Transverse colon (tissue), 4 donors: Measurements from ENCODE around the gene PAWR. TPM values are rescaled to one million over a fixed set of nuclear protein-coding genes. Genes with fewer than 3 reads are reported as not detected.

Experiments
- DNase-seq: peaks from one replicate; pipeline ENCODE4 v3.0.0-alpha.2; 2019
- H3K27ac ChIP-seq, 4 donors: fragments of 200-600 bp; sonication (generic); 2 replicates each; pipeline ENCODE4 v1.5.1; 2016 to 2018; ENCODE audit warnings: inconsistent platforms in 4 of 4
- H3K27me3 ChIP-seq: fragments of 200-600 bp; sonication (generic); 2 replicates; pipeline ENCODE4 v1.5.1; 2017; ENCODE audit warnings: inconsistent platforms
- H3K36me3 ChIP-seq, 4 donors: fragments of 200-600 bp; sonication (generic); 2 replicates each; pipeline ENCODE4 v1.5.1; 2017 to 2019; ENCODE audit warnings: inconsistent platforms in 4 of 4
- H3K4me1 ChIP-seq, 4 donors: fragments of 200-600 bp; sonication (generic); 2 replicates each; pipeline ENCODE4 v1.5.1; 2017 to 2020; ENCODE audit warnings: inconsistent platforms in 4 of 4
- H3K4me3 ChIP-seq, 4 donors: fragments of 200-600 bp; sonication (generic); 1 replicate in 1 of 4; 2 replicates in 3 of 4; pipeline versions ENCODE4 v1.5.1 to v1.6.1; 2017 to 2019; ENCODE audit warnings: inconsistent platforms in 4 of 4
- H3K9me3 ChIP-seq, 2 donors: fragments of 200-600 bp; sonication (generic); 2 replicates each; pipeline ENCODE4 v1.5.1; 2017 to 2019; ENCODE audit warnings: inconsistent platforms in 2 of 2
- EP300 ChIP-seq: sonication (generic); formaldehyde crosslinking; IDR thresholded peaks from one replicate; pipeline ENCODE4 v1.6.1; 2017; ENCODE audit warnings: antibody characterized with exemption, low read depth
- POLR2A ChIP-seq: fragments of 450-650 bp; IDR thresholded peaks from one replicate; pipeline ENCODE4 v1.6.1; 2016; ENCODE audit warnings: antibody characterized with exemption, mild to moderate bottlenecking, moderate library complexity
- POLR2AphosphoS5 ChIP-seq, 3 donors: sonication (generic); formaldehyde crosslinking; IDR thresholded peaks; one replicate each; pipeline ENCODE4 v1.6.1; 2016; ENCODE audit warnings: antibody characterized with exemption in 3 of 3
- WGBS, 2 donors: methylation state at CpG; one replicate each; pipeline ENCODE4 v1.1.5; 2018; ENCODE audit warnings: low coverage in 1 of 2; 5-methylcytosine and 5-hydroxymethylcytosine counted together
- in situ Hi-C, 4 donors: fragments of 200-750 bp; cut with MboI; loops; one replicate each; pipeline versions ENCODE4 v1.15.0 to v1.15.1; 2017; ENCODE audit warnings: low sequenced_read_pairs in 3 of 4, low pct_ligation_motif_present in 1 of 4, low pct_unique_long_range_greater_than_20kb in 1 of 4
- intact Hi-C: fragments of 100-400 bp; cut with DNase I; formaldehyde crosslinking; loops from one replicate; pipeline ENCODE4 v1.15.1; 2023; ENCODE audit warnings: low total_unique reads
- total RNA-seq, 4 donors: library from RNA; depleted of rRNA; stranded (reverse); fragments of >200 nt; gene quantifications; one replicate each; pipeline ENCODE4 v1.1.0, GENCODE V29; 2016
- TF ChIP-seq, protein P1 (sequence below), 5 experiments: fragments of 200-600 bp in 3 of 5; fragments of 450-650 bp in 2 of 5; sonication (generic) in 3 of 5; IDR thresholded peaks; 1 replicate in 2 of 5; 2 replicates in 3 of 5; pipeline ENCODE4 v1.5.1; 2016 to 2017; ENCODE audit warnings: antibody characterized with exemption in 5 of 5, inconsistent platforms in 3 of 5, mild to moderate bottlenecking in 2 of 5, moderate library complexity in 1 of 5

The PAWR gene
- total RNA-seq, 4 donors from 2014 or later = 82.3 to 188 (median 115) TPM

GRCh38 chr12:79706676-79707075 lies 15.9 kb upstream of the PAWR start:
- TF ChIP-seq, protein P1, sequence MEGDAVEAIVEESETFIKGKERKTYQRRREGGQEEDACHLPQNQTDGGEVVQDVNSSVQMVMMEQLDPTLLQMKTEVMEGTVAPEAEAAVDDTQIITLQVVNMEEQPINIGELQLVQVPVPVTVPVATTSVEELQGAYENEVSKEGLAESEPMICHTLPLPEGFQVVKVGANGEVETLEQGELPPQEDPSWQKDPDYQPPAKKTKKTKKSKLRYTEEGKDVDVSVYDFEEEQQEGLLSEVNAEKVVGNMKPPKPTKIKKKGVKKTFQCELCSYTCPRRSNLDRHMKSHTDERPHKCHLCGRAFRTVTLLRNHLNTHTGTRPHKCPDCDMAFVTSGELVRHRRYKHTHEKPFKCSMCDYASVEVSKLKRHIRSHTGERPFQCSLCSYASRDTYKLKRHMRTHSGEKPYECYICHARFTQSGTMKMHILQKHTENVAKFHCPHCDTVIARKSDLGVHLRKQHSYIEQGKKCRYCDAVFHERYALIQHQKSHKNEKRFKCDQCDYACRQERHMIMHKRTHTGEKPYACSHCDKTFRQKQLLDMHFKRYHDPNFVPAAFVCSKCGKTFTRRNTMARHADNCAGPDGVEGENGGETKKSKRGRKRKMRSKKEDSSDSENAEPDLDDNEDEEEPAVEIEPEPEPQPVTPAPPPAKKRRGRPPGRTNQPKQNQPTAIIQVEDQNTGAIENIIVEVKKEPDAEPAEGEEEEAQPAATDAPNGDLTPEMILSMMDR (IDR thresholded peaks at IDR 0.05) = no peak
- TF ChIP-seq POLR2AphosphoS5 (IDR thresholded peaks at IDR 0.05) = no peak
- TF ChIP-seq EP300 = no peak
- DNase-seq = no peak
- Histone ChIP-seq H3K9me3 (no peaks in the 10 kb centered on the region), H3K27ac (no peak overlapping the region), H3K4me3 (no peak overlapping the region), H3K36me3 (no peaks in the 10 kb centered on the region), H3K27me3 (no peaks in the 10 kb centered on the region), H3K4me1 (no peaks in the 10 kb centered on the region)
- in situ Hi-C loops (no loop called here), intact Hi-C loops (no loop called here)
- 71 to 93% methylated on average over 2 to 3 of the region's 3 CpGs for WGBS, 2 donors

- TF ChIP-seq, protein P1 (IDR thresholded peaks at IDR 0.05) = no peak
- no peak for TF ChIP-seq POLR2A
- no peak for TF ChIP-seq EP300
- no peak for TF ChIP-seq POLR2AphosphoS5 (IDR thresholded peaks at IDR 0.05)
- no peaks in the 10 kb centered on the region for H3K36me3 ChIP-seq
- no peak overlapping the region for H3K27ac ChIP-seq
- H3K4me1 ChIP-seq = no peaks in the 10 kb centered on the region
- H3K4me3 ChIP-seq = no peak overlapping the region
- intact Hi-C loops = no loop called here
- no peaks in the 10 kb centered on the region for H3K27me3 ChIP-seq
- no peak for DNase-seq
- H3K9me3 ChIP-seq = no peaks in the 10 kb centered on the region
- in situ Hi-C loops = no loop called here
These were observed 15.4 kb upstream of the PAWR start for GRCh38 chr12:79706156-79706555.

DNA sequence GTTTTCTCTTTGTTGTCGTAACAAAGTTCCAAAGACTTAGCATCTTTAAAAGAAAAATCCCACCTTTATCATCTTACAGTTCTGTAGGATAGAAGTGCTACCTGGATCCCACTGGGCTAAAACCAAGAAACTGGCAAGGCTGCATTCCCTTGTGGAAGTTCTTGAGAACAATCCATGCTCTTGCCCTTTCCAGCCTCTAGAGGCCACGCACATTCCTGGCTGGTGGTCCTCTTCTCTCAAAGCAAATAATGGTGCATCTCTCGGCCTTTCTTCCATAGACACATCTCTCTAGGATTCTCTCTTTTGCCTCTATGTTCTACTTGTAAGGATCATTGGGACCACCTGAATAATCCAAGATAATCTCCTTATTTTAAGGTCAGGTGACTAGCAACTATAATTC lies 8.2 kb upstream of the PAWR start:
- in situ Hi-C loops = loop anchor here in 1 of 4 donors (25.0 kb wide), 1 partner anchor 287 kb away; no protein-coding TSS in a partner anchor
- Histone ChIP-seq H3K9me3 (no peaks in the 10 kb centered on the region), H3K4me3 (no peak overlapping the region), H3K36me3 (no peaks in the 10 kb centered on the region), H3K27ac (no peak overlapping the region), H3K4me1 (no peaks in the 10 kb centered on the region), H3K27me3 (no peaks in the 10 kb centered on the region)
- TF ChIP-seq, protein P1 (IDR thresholded peaks at IDR 0.05) = no peak
- TF ChIP-seq EP300 = no peak
- TF ChIP-seq POLR2AphosphoS5 (IDR thresholded peaks at IDR 0.05) = no peak
- TF ChIP-seq POLR2A = no peak
- intact Hi-C loops = no loop called here
- DNase-seq = no peak
- 81 to 93% methylated on average over 3 of the region's 3 CpGs for WGBS, 2 donors

DNA sequence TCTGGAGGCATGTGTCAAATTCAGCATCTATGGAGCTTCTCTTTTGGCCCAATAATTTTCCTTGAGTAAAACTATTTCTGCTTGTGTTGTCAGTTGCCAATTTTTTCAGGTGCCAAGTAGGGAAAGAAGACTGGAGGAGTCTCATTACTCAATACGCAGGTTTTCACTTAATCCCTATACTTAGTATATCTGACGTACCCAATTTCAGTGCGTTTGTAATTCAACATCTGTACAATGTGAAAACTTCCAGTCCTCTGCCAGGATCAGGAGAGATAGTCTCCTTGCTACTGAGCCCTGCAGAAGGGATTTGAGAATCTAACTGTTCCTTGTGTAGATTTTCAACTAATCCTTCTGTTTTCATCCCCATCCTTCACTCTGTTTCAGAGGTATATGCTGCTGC lies 5.7 kb upstream of the PAWR start:
- peaks cover 0 to 22% (median 12%) of the 10 kb centered on the region in 4 donors for H3K4me1 ChIP-seq
- 87 to 94% methylated on average over 3 of the region's 3 CpGs for WGBS, 2 donors
- no peak for TF ChIP-seq POLR2A
- TF ChIP-seq EP300 = no peak
- TF ChIP-seq, protein P1 (IDR thresholded peaks at IDR 0.05) = no peak
- TF ChIP-seq POLR2AphosphoS5 (IDR thresholded peaks at IDR 0.05) = no peak
- intact Hi-C loops = no loop called here
- H3K9me3 ChIP-seq = no peaks in the 10 kb centered on the region
- no peak overlapping the region for H3K27ac ChIP-seq
- in situ Hi-C loops = loop anchor here in 1 of 4 donors (25.0 kb wide), 1 partner anchor 284 kb away; no protein-coding TSS in a partner anchor
- H3K4me3 ChIP-seq = no peak overlapping the region
- no peaks in the 10 kb centered on the region for H3K36me3 ChIP-seq
- peaks cover 3% of the 10 kb centered on the region for H3K27me3 ChIP-seq
- DNase-seq = no peak
